GM21576 (cell line): ENCODE results near the gene SEMA6D.

ENCODE experiments used
- ATAC-seq: cut with Tn5 transposase; IDR thresholded peaks from one replicate; pipeline ENCODE4 v1.9.1; 2021; ENCODE audit warnings: mild to moderate bottlenecking, moderate library complexity; ENCODE audit not compliant: unreplicated experiment

The SEMA6D gene

GRCh38 chr15:47781527-47781926 is 64.2 kb downstream of the SEMA6D start:
- no peak for ATAC-seq

GRCh38 chr15:47784820-47785219 is 67.5 kb downstream of the SEMA6D start:
- no peak for ATAC-seq

DNA sequence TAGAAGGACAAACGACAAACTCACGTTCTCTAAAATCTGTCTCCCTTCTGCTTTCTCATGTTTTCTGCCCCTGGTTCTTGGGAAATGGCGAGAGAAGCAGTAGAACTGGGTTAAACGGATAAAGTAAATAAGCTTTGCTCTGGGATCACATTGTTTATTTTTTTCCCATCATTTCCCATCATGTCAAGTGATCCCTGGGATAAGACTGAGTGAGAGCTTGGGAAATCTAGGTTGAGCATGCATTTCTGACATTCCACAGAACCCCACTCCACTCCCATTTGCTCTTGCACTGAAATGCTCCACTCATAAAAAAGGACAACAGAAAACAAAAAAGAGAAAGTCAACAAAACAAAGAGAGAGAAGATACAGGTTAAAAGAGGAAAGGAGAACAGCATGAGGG is 69.1 kb downstream of the SEMA6D start:
- no peak for ATAC-seq

- ATAC-seq, result no peak
These were observed 70.6 kb downstream of the SEMA6D start for GRCh38 chr15:47787875-47788274.

GRCh38 chr15:47788685-47789084 is 71.4 kb downstream of the SEMA6D start:
- ATAC-seq, result no peak

- ATAC-seq, result no peak
These were observed 73.9 kb downstream of the SEMA6D start for GRCh38 chr15:47791161-47791560.

- ATAC-seq, result no peak
These were observed 74.9 kb downstream of the SEMA6D start for GRCh38 chr15:47792231-47792630.

DNA sequence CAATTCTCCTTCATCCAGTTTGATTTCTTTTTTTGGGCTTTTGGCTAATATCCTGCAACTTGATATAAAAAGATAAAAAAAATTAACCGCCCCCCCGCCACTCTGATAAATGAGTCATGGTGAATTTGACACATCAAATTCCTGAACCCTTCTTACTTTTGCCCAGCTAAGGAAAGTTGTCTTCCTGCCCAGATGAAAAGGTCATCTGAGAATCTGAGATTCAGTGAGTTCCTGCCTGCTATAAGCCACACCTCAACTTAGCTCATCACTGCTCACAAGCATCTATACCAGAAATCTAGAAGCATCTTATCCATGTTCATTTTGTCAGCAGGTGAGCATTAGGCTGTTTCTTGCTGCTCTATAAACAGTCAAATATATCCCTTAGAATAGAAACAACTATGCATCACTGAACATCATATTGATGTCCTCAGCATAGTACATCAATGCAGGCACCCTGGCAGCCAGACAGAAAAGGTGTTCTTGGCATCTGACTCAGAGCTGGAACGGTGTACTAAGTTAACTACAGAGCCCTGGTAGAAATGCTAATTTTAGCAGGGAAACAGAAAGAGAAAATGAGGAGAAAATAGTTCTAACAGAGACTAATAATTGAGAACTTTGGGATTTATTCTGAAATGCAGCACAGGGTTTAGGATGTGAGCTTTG is 77.1 kb downstream of the SEMA6D start:
- ATAC-seq, result no peak

- no peak for ATAC-seq
These were observed 78.6 kb downstream of the SEMA6D start for GRCh38 chr15:47795864-47796263.

DNA sequence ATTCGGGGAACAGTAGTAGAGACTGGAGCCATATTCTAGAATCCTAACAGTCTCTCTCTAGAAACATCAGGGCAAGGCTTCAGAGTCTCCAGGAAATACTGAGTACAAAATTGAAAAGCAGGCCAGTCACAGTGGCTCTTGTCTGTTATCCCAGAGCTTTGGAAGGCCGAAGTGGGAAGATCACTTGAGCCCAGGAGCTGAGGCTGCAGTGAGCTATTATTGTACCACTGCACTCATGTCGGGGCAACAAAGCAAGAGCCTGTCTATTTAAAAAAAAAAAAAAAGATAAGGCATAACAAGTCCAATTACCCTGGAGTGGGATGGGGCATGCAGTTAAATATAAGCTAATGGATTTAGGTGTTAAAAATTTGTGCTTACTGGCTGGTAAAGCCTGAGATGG is 79.0 kb downstream of the SEMA6D start:
- no peak for ATAC-seq

GRCh38 chr15:47796830-47797229 is 79.5 kb downstream of the SEMA6D start:
- ATAC-seq, result no peak

GRCh38 chr15:47801522-47801921 is 84.2 kb downstream of the SEMA6D start:
- ATAC-seq, result no peak

GRCh38 chr15:47802216-47802615 is 84.9 kb downstream of the SEMA6D start:
- ATAC-seq, result no peak

DNA sequence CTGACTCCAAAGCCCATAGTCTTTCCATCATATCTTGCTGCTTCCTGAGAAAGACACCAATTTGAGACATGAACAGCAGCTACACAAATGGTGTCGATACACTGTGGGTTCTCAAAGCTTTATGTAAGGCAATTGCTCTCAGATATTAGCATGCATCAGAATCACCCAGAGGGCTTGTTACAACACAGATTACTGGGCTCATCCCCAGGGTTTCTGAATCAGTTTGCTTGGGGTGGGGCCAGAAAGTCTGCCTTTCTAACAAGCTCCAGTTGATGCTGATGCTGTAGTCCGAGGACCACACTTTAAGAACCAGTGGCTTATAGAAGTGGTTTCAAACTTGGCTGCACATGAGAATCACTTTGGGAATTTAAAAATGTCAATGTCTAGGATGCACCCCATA is 86.5 kb downstream of the SEMA6D start:
- ATAC-seq, result no peak

- ATAC-seq, result no peak
These were observed 87.4 kb downstream of the SEMA6D start for GRCh38 chr15:47804733-47805132.

GRCh38 chr15:47806008-47806407 is 88.7 kb downstream of the SEMA6D start:
- no peak for ATAC-seq

DNA sequence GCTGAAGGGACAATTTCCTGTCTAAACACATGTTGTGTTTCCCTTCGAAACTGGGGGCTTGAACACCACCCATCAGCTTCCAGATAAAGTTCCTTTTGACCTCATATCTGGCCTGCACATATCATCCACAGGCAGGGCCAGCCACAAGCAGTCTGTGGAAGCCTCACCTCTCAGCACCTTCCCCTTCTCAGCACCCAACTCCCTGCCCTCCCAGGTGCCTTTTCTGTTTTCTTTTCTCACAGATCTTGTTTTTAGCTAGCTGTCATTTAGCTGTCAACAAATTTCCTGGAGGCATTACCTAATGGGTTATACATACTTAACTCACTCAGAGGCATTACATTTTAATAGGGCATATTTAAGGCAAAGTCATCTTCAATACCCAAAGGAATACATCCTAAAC is 93.9 kb downstream of the SEMA6D start:
- no peak for ATAC-seq

DNA sequence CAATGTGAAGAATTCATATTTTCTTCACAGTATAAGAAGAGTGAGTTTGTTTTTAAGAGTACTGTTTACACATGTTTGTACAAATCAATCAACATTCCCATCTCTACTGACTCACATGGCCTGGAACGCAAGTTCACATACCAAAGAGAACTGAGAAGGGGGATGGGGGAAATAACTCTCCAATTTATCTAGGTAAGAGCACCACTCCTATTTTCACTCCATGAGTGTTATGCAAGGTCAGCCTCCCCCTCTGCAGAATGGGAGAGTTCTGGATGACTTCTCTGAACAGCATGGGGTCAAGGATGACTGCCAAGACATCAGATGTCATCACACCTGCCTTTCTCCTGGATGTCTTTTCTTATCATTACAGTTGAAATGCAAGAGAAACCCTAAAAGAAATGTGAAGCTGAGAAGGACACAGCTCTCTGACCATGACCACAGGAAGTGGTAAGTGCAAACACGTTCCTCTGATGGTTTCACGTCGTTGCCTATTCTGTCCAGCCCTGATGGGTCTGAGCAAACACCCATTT is 95.2 kb downstream of the SEMA6D start:
- peak; percentile 68 for ATAC-seq

DNA sequence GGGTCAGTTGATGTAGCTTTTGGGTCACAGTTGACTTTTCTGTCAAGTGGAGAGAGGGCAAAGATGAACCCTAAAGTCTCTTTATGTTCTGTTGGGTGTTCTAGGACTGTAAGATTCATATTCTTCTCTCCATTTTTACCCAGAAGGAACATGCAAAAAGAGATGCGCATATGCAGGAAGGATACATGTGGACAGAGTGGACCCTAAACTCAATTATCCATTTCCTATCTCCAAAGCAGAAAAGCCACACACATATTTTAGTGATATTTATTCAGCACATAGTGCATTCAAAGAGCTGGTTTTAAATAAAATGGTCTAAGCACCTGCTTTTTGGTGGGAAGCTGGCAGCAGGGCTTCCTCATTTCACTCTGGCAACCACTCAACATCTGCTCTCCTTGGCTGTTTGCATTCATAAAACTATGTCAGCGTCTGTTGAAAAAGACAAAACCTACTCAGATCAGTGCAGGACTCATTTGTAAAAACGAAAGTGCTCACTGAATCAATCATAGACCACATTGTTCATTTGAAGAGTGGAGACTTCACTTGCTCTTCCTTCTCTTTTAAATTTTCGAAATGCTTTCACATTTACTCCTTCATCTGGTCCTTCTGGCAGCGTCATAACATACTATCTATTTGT is 96.6 kb downstream of the SEMA6D start:
- peak; percentile 88 for ATAC-seq

DNA sequence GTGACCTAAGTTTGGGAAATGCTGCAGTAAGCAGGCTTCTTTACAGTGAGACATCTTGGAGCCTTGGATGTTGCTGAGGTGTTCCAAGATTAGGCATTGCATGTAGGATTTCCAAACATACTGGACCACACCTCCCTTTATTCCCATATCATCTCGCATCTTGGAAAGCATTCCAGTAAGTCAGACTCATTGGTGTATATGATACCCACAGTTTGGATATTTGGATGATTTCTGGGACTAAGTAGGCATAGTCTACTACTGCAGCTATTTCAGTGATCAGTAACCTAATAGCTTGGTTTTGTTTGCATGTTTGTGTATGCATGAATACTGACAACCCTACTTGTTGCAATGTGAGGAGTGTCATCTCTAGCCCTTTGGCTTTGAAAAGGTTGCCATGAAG is 97.3 kb downstream of the SEMA6D start:
- ATAC-seq, result no peak

GRCh38 chr15:47817969-47818548 is 100.8 kb downstream of the SEMA6D start:
- ATAC-seq, result no peak

DNA sequence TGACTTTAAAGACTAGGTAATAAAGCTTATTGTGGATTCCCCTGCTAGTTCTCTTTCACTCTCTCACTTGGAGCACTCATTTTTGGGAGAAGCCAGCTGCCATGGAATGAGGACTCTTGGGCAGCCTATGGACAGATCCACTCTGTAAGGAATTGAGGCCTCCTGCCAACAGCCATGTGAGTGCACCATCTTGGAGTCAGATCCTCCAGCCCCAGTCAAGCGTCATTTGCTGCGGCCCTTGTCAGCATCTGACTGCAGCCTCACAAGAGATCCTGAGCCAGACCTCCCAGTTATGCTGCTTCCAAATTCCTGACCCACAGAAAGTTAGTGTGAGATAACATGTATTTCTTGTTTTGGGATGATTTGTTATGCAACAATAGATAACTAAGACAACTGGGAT is 101.9 kb downstream of the SEMA6D start:
- ATAC-seq, result no peak
